AG04449 (cell line): Measurements from ENCODE around the gene HOXD1.

Experiments
- CTCF ChIA-PET: fragments of 350-600 bp; formaldehyde crosslinking; extraction: SDS; loops from one replicate; lab custom pipeline; 2021; ENCODE audit warnings: antibody characterized with exemption; lab: Yijun Ruan, JAX
- POLR2A ChIA-PET: fragments of 400-600, 350-600 bp; formaldehyde crosslinking; extraction: SDS; loops from one replicate; lab custom pipeline; 2020; ENCODE audit warnings: antibody characterized with exemption, inconsistent platforms; lab: Yijun Ruan, JAX
- DNase-seq: peaks from one replicate; pipeline ENCODE4 v3.0.0-alpha.2; 2010; ENCODE audit warnings: low read depth, low spot score
- H3K4me3 ChIP-seq: 2 replicates; pipeline ENCODE4 v1.5.1; 2011; ENCODE audit warnings: low read depth, mild to moderate bottlenecking, control low read depth, low read length
- TF ChIP-seq, protein P1 (sequence below): IDR thresholded peaks from one replicate; pipeline ENCODE4 v1.5.1; 2011; ENCODE audit warnings: mild to moderate bottlenecking, moderate library complexity, low read length, control low read depth, inconsistent platforms; ENCODE audit not compliant: insufficient read depth; ENCODE audit errors: missing control alignments

HOXD1 gene

DNA sequence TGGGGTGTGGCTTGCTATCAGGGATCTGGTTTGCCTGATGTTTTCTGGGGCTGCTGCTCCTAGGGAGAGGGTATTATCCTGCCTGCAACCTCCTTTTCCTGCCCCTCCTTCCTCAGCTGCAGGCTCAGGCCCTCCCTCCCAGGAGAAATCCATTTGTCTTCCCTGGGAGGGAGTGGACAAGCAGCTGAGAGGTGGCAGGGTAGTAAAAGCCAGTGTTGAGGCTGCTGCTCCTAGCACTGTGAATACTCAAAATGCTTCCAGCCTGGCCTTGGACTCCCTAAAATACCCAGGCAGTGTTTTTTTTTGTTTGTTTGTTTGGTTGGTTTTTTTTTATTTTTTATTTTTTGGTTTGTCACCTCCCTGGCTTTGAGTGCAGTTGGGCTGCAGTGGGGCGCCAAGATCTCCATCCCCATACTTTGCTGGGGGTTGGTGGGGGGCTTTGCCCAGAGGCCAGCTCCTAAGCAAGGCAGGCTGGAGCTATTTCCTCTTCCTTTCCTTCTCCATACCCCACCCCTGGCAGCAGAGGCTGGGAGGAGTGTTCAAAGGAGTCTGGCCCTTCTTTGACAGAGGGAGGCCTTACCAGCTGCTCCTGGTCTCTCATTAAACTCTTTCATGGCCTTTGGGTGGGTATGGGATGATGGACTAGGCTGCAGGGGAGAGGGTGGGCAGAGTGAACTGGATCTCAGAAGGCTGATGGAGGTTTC lies 17.7 kb upstream of the HOXD1 start:
- ChIA-PET CTCF (no interaction called here), POLR2A (no interaction called here)
- H3K4me3 ChIP-seq = no peak overlapping the region
- TF ChIP-seq, protein P1, sequence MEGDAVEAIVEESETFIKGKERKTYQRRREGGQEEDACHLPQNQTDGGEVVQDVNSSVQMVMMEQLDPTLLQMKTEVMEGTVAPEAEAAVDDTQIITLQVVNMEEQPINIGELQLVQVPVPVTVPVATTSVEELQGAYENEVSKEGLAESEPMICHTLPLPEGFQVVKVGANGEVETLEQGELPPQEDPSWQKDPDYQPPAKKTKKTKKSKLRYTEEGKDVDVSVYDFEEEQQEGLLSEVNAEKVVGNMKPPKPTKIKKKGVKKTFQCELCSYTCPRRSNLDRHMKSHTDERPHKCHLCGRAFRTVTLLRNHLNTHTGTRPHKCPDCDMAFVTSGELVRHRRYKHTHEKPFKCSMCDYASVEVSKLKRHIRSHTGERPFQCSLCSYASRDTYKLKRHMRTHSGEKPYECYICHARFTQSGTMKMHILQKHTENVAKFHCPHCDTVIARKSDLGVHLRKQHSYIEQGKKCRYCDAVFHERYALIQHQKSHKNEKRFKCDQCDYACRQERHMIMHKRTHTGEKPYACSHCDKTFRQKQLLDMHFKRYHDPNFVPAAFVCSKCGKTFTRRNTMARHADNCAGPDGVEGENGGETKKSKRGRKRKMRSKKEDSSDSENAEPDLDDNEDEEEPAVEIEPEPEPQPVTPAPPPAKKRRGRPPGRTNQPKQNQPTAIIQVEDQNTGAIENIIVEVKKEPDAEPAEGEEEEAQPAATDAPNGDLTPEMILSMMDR = no peak
- no peak for DNase-seq

DNA sequence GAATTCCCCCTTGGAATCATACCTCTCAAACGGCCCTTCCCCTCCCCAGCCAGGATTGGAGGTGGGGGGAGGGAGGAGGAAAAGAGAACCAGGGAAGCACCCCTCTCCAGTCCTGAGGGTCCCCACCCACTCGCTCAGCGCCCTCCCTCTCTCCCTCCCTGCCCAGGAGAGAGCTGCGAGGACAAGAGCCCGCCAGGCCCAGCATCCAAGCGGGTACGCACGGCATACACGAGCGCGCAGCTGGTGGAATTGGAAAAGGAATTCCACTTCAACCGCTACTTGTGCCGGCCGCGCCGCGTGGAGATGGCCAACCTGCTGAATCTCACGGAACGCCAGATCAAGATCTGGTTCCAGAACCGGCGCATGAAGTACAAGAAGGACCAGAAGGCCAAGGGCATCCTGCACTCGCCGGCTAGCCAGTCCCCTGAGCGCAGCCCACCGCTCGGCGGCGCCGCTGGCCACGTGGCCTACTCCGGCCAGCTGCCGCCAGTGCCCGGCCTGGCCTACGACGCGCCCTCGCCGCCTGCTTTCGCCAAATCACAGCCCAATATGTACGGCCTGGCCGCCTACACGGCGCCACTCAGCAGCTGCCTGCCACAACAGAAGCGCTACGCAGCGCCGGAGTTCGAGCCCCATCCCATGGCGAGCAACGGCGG lies 17.0 kb upstream of the HOXD1 start:
- CTCF ChIA-PET = no interaction called here
- POLR2A ChIA-PET = no interaction called here
- TF ChIP-seq, protein P1 = no peak
- no peak for DNase-seq
- no peak overlapping the region for H3K4me3 ChIP-seq

DNA sequence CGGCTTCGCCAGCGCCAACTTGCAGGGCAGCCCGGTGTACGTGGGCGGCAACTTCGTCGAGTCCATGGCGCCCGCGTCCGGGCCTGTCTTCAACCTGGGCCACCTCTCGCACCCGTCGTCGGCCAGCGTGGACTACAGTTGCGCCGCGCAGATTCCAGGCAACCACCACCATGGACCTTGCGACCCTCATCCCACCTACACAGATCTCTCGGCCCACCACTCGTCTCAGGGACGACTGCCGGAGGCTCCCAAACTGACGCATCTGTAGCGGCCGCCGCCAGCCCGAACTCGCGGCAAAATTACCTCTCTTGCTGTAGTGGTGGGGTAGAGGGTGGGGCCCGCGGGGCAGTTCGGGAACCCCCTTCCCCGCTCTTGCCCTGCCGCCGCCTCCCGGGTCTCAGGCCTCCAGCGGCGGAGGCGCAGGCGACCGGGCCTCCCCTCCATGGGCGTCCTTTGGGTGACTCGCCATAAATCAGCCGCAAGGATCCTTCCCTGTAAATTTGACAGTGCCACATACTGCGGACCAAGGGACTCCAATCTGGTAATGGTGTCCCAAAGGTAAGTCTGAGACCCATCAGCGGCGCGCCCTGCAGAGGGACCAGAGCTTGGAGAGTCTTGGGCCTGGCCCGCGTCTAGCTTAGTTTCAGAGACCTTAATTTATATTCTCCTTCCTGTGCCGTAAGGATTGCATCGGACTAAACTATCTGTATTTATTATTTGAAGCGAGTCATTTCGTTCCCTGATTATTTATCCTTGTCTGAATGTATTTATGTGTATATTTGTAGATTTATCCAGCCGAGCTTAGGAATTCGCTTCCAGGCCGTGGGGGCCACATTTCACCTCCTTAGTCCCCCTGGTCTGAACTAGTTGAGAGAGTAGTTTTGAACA lies 16.2 kb upstream of the HOXD1 start:
- H3K4me3 ChIP-seq = no peak overlapping the region
- ChIA-PET CTCF (interaction anchor here (0.6 to 1.2 kb wide), 2 partner anchors 141 to 283 kb away, joined by 3 to 4 read pairs; no protein-coding TSS in a partner anchor), POLR2A (no interaction called here)
- TF ChIP-seq, protein P1 = no peak
- DNase-seq = no peak

DNA sequence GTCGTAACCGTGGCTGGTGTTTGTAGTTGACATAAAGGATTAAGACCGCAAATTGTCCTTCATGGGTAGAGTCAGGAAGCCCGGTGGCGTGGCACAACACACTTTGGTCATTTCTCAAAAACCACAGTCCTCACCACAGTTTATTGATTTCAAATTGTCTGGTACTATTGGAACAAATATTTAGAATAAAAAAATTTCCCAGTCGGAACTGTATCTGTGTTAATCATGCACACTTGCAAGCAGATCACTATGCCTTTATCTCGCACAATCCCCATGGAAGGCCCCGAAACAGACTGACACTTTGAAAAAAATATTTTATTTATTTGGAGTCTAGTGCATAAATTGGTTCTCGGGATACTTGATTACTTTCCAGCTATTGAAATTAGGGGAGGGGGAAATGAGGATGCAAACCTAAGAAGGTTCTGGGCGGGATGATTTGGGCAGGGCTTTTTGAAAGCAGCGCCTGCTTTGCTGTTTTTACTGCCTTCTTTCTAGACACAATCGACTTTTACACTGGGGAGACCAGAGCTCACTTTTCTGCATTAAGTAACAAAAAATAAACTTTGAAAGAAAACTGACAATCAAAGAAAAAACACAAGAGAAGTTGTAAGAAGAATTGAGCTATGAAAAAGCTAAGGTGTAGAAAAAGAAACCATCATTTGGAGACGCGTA lies 15.4 kb upstream of the HOXD1 start:
- DNase-seq = no peak
- CTCF ChIA-PET = interaction anchor here (1.2 to 1.5 kb wide), 2 partner anchors 14 to 282 kb away, joined by 4 read pairs; no protein-coding TSS in a partner anchor
- TF ChIP-seq, protein P1 = no peak
- H3K4me3 ChIP-seq = no peak overlapping the region
- POLR2A ChIA-PET = no interaction called here

DNA sequence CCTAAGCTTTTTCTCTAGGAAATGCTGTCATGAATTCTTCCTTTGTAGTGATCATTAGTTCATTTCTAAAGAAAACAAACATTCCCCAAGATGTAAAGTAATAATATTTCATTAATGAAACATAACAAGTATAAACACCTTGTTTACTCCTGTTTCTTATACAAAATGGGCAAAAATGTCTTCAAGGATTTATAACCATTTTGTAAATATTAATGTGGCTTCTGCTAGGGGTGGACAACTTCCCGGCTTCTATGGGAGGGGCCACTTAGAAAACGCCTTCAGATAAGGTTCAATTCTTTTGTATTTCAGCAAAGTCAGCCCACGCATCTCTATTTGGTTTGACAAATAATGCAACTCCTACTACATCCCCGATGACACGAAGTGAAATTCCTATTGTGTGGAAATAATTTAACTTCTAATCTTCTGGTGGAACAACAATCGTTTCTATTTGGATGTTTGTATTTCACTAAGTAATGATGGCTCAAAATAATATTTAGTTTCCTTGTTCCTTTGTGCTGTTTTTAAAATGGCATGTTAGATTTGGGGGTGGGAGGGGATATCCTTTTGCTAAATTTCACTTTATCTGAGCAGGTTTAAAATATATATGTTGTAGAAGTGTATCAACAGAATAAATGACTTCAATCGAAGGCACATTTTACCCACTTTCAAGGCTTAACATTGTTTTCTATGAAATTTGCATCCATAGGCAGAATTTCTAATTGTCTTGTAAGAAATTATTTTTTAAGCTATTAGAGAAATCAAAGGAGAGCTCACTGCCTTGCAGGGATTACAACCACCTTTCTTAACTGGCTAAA lies 14.7 kb upstream of the HOXD1 start:
- TF ChIP-seq, protein P1 = no peak
- POLR2A ChIA-PET = no interaction called here
- H3K4me3 ChIP-seq = no peak overlapping the region
- CTCF ChIA-PET = interaction anchor here (0.7 to 1.5 kb wide), 6 partner anchors 11 to 281 kb away, joined by 3 to 8 read pairs (median 4); no protein-coding TSS in a partner anchor
- no peak for DNase-seq
